Stimulated activated CD4-positive, alpha-beta T cell treated with anti-CD3 and anti-CD28 coated beads, Interleukin-12 subunit alpha, Interleukin-12 subunit beta, amount 100 ng/mL, for 4 hours (primary cell): ENCODE results near the gene AMMECR1.

Source experiments
- DNase-seq: peaks from one replicate; pipeline ENCODE4 v3.0.0-alpha.2; 2020

Gene AMMECR1

GRCh38 chrX:110208092-110208491 is 109.8 kb downstream of the AMMECR1 start:
- no peak for DNase-seq

- no peak for DNase-seq
Measured at GRCh38 chrX:110204986-110205385, 112.9 kb downstream of the AMMECR1 start.

DNA sequence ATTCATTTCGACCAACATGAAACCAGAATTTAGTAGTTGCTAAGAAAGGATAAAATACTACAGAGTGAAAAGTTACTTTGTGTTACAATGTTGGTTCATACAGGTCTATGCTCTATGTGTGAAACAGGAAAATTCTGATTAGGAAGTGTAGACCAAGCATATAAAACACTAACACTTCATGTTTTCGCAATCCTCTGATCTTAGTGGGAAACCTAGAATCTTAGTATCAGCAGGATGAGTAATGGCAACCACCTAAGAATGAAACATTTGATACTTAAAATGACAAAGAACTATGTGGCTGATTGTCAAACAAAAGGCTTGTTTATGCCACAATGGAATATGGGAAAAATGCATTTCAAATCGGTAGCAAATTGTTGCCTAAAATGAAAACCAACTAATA is 116.1 kb downstream of the AMMECR1 start:
- no peak for DNase-seq

GRCh38 chrX:110194977-110195376 is 122.9 kb downstream of the AMMECR1 start:
- DNase-seq: no peak

GRCh38 chrX:110192516-110192915 is 125.4 kb downstream of the AMMECR1 start:
- DNase-seq: no peak

DNA sequence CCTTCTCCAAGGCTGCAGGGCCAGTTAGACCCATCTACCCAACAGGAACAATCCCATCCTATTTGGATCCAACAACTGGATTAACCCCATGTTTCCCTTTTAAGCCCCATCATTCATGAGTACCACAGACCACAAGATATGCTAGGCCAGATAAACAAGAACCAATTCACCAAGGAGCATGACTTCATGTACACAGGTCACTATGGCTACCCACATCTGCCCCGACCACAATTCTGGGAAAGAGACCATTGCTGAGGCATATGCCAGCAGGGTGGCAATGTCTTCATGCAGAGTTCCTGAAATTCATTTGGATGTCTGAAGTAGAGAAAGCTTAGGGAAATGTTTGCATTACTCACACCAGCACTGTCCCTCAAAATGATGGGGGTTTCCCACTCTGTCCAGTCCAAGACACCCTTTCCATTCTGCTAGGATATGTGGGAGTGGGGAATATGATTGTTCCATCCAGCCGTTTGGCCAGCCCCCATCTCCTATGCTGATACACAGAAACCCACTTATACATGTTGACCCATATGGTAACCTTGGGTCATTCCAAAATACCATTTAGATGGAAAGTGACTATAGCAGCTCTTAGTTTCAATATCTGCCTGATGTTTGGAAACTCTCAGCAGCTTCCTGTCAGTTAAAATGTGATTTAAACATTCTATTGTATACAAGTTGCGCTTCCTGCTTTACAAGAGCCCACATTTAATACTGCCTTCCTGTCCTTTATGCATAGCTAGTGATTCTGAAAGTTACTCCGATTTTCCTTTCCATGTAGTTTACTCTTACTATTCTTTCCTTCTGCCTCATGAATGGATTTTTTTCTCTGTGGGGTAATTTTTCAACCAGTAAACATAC is 129.0 kb downstream of the AMMECR1 start:
- DNase-seq: no peak

DNA sequence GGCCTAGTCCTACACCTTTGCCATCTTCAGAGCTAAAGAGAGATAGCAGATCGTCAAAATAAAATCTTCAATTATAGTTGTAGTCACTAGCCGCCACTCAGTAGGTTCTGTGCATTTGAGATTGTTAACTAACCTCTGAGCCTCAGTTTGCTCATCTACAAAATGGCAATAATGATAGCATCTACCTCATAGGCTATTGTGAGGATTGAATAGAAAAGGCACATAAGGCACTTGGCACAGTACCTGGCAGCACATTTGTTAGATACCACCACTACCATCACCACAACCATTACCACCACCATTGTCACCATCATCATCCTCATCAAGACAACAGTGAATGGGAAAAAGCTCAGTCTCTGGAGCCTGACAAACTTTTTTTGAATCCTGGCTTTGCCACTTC is 134.6 kb downstream of the AMMECR1 start:
- DNase-seq: no peak

DNA sequence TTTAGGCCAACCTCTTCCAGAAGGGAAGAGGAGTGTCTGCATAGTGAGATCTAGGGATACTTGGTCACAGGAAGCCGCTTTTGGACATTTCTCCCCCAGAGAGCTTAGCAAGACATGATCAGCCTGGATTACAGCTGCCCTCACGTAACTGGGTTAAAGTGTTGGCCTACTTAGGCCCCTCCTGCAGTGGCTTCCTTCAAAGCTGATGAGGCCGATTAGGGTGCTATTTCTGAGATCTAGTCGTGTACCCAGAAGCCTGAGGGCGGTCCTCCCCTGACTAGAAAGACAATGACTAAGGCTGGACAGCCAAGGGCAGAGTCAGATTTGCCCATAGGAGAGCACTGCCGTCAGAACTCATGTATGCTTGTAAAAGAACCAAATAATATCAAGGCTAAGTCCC is 135.0 kb downstream of the AMMECR1 start:
- no peak for DNase-seq

- DNase-seq: no peak
Measured at GRCh38 chrX:110182362-110182761, 135.5 kb downstream of the AMMECR1 start.

- no peak for DNase-seq
Measured at GRCh38 chrX:110181459-110182137, 136.3 kb downstream of the AMMECR1 start.

GRCh38 chrX:110180928-110181310 is 137.0 kb downstream of the AMMECR1 start:
- DNase-seq: no peak

DNA sequence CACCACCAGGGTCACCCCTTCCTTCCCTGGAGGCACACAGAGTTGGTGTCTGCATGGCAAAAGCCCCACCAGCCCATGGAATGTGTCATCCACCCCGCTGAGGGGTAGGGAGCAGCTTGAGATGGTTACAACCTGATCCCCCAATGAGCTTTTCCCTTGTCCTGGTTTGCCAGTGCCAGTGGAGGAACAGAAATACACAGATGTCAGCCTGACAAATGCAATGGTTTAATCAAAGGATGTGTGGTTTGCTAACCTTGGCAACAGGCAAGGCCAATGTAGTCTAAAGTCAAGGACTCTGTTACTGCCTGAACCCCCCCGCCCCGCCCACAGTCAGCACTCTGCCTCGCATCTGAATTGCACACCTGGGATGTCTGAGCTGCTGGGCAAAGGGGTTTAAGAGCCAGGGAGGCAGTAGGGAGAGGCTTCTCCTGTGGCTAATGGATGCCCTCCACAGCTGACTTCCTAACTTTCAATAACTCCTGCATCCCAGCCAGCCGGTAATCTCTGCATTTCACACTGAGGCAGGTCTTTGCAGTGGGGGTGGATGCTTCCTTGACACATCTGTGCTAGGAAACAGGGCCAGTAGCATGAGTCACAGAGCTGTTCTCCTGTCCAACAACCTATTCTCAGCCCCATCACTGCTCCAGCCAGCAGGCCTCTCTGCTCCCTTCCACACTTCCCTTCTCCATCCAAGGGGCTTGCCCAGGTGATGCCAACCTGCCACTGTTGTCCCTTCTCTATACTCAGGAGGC is 137.5 kb downstream of the AMMECR1 start:
- DNase-seq: no peak

- no peak for DNase-seq
Measured at GRCh38 chrX:110178179-110178865, 139.6 kb downstream of the AMMECR1 start.

DNA sequence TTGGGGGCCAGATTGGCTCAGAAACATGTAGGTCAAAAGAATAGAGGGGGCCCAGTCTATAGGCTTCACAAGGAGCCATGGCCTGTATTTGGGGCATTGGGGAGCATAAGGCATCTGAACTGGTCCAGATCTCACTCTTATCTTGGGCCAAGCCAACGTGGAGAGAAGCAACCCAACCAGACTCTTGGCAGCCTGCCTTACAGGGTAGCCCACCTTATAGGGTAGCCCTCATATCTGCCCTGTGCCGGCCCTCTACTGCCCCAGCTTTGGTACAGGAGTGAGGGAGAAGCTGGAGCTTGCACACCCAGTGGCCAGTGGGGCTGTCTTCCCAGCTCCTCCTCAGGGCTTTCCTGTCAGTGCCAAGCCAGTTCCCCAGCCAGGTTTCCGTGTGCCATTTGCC is 142.2 kb downstream of the AMMECR1 start:
- no peak for DNase-seq

DNA sequence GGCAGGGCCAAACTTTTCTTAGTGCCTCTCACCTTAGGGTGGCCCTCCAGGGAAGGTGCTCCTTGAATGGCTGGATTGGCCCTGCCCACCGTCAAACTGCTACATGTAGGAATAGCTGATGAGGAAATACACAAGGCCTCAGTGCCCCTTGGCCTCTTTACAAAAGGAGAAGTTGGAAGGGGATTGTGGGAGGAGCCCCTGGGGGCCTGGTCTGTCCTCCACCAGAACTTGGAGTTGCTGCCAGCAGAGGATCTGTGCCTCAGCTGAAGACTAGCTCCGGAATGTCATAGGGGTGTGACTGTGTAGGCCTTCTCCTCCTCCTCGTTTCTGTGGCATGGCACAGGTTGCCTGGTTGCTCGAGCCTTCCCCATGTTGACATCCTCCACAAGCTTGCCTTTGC is 142.7 kb downstream of the AMMECR1 start:
- no peak for DNase-seq

DNA sequence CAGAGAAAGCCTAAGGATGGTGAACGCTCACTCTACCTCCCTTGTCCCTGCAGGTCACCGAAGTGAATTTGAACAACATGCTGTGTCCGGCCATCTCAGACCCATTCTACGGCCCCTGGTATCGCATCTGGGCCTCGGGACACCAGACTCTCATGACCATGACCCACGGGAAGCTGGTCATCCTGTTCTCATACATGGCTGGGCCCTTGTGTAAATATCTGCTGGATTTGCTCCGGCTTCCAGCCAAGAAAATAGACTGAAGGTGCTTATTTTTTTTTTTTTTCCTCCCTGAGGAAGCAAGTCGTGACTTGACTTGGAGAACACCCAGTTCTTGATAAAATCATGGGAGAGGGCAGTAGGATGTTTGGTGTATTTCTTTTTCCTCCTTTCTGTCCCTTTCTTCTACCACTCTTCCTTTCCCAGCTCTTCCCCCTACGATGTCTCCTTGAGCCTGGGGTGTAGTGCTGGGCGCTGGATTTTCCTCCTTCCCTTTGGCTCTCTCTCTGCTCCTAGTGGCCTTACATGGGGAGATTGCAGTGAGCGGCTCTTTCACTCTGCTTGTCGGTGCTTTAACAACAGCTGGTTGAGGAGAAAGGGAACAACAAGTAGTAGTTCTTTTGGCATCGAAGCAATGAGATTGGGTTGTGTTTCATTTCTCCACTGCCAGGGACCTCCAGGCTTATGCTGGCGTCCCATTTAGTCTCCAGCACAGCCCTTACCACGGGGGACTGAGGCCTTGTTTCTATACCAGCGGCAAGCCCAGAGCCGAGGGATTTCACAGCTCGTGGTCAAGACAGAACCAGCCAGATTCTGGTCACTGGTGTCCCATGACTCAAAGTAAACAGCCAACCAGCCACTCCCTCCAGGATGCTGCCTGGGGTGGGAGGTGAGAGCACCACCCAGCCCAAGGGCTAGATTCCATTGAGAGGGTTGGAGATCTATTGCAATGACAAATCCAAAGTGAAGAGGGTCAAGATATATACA is 144.4 kb downstream of the AMMECR1 start:
- no peak for DNase-seq

- no peak for DNase-seq
Measured at GRCh38 chrX:110172215-110172614, 145.7 kb downstream of the AMMECR1 start.

- no peak for DNase-seq
Measured at GRCh38 chrX:110171442-110171841, 146.4 kb downstream of the AMMECR1 start.

- no peak for DNase-seq
Measured at GRCh38 chrX:110170029-110170428, 147.9 kb downstream of the AMMECR1 start.

- DNase-seq: no peak
Measured at GRCh38 chrX:110168585-110168984, 149.3 kb downstream of the AMMECR1 start.

DNA sequence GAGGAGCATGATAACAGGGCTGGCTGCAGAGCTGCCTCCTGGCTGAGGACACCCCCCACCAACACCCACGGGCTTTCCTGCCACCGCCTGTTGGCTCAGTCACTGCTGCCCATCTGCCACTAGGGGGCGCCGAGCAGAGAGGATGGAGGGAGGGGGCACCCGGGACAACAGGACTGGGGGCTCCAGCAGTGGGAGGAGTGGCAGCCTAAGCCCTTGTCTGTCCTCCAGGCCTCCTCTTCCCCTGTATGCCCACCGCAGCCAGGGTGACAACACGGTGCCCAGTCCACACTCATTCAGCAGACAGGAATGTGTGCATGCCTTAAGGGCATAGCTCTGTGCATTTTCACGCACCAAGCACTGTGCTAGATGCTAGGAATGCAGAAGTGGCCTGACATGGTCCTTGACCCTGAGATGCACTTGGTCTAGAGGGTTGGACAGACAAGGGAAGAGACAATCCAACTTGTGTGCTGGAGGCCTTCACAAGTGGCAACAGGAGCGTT is 149.9 kb downstream of the AMMECR1 start:
- DNase-seq: peak; percentile 22

DNA sequence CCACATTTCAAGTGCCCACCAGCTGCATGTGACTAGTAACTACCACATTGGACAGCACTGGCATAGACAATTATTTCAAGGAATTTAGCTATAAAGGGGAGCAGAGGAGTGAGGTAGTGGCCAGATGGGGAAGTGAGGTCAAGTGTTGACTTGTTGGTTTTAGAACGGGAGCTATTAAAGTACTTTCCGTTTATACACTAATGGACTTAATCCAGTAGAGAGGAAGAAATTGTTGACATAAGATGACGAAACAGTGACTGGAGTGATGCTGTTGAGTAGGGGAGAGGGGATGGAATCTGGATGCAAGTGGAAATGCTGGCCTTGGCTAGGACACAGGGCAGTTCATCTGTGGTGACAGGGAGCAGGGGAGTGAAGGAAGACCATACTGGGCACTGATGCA is 154.4 kb downstream of the AMMECR1 start:
- no peak for DNase-seq
